Activated CD4-positive, alpha-beta T cell treated with anti-CD3 and anti-CD28 coated beads for 36 hours (primary cell): ENCODE data around the gene ARFRP1. TPM values are rescaled to one million over a fixed set of nuclear protein-coding genes. Genes with fewer than 3 reads are reported as not detected.

Experiments
- ATAC-seq: fragments of 200-7000 bp; cut with Tn5 transposase; one replicate; pipeline ENCODE4 v1.10.0; 2021; ENCODE audit warnings: mild to moderate bottlenecking, moderate library complexity
- CTCF ChIA-PET: fragments of 350-600 bp; sonication (Branson Sonifier 250); formaldehyde crosslinking; loops from one replicate; lab custom pipeline; 2021; ENCODE audit warnings: antibody characterized with exemption; lab: Charles Lee
- POLR2A ChIA-PET: fragments of 350-600 bp; sonication (Branson Sonifier 250); formaldehyde crosslinking; loops from one replicate; lab custom pipeline; 2021; ENCODE audit warnings: antibody characterized with exemption, inconsistent platforms; lab: Charles Lee
- DNase-seq: peaks from one replicate; pipeline ENCODE4 v3.0.0-alpha.2; 2020
- H3K27ac Mint-ChIP-seq: one replicate; pipeline ENCODE4 v1.8.0; 2021; ENCODE audit warnings: mixed read lengths
- H3K27me3 Mint-ChIP-seq: one replicate; pipeline ENCODE4 v1.8.0; 2021; ENCODE audit warnings: mixed read lengths
- H3K36me3 Mint-ChIP-seq: one replicate; pipeline ENCODE4 v1.8.0; 2021; ENCODE audit warnings: low read depth, mixed read lengths
- H3K4me1 Mint-ChIP-seq: one replicate; pipeline ENCODE4 v1.8.0; 2021; ENCODE audit warnings: mixed read lengths
- H3K4me3 Mint-ChIP-seq: one replicate; pipeline ENCODE4 v1.8.0; 2021; ENCODE audit warnings: mild to moderate bottlenecking, moderate library complexity, mixed read lengths
- H3K9me3 Mint-ChIP-seq: one replicate; pipeline ENCODE4 v1.8.0; 2021; ENCODE audit warnings: low read depth, mixed read lengths
- intact Hi-C, 2 experiments: fragments of 100-400 bp; cut with DNase I in 1 of 2; cut with micrococcal nuclease in 1 of 2; formaldehyde crosslinking; loops; one replicate each; pipeline versions ENCODE4 v1.14.2 to v1.15.1; 2022 to 2024; cut with DNase I, micrococcal nuclease
- total RNA-seq, 2 experiments: library from RNA; stranded (reverse); gene quantifications; one replicate each; pipeline ENCODE4 v1.2.3, GENCODE V29; 2021

Gene ARFRP1
- total RNA-seq, 2 experiments from 2014 or later: 36.4 to 52.0 TPM

DNA sequence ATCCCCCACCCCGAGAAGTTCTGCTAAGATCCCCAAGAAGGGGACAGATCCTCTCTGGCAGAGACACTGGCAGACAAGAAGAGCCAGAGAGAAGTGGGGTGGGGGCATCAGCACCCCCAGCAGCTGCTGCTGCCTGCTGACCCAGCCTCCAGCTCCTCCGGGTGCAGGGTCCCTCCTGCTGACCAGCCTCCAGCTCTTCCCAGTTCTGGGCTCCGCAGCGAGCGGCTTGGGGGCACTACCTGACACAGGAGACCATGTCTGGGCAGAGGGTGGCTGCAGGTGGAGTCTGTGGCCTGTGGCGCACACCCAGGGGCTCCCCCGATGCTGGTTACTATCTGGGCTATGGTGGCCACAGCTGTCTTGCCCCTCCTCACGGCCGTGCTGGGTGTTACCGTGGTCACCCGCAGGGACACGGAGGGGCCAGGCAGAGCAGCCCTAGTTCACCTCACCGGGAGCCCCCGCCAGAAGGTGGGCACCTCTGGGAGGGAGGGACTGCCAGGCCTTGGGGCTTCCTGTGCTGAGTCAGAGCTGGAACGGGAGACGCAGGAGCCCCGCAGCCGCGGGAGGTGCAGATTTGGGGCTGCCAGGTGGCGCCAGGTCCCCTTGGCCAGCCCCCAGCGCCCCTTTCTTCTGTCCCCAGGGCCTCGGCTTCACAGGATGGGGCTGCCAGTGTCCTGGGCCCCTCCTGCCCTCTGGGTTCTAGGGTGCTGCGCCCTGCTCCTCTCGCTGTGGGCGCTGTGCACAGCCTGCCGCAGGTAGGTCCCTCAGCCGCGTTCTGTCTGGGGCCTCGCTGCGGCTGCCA is 29.3 kb upstream of the ARFRP1 start:
- Mint-ChIP-seq H3K4me1 (peaks cover 21% of the 10 kb centered on the region), H3K9me3 (no peaks in the 10 kb centered on the region), H3K4me3 (peak overlapping the region; percentile 54), H3K27ac (peak overlapping the region; percentile 34), H3K36me3 (peaks cover 11% of the 10 kb centered on the region), H3K27me3 (no peaks in the 10 kb centered on the region)
- POLR2A ChIA-PET: interaction anchor here (0.5 to 1.7 kb wide), 3 partner anchors 10 to 30 kb away, joined by 3 to 10 read pairs (median 3); partner anchors contain the start of genes ARFRP1 and ZGPAT
- intact Hi-C loops: loop anchor here (1.0 to 10.0 kb wide), 6 partner anchors 40 to 300 kb away; partner anchors contain the start of genes C20orf204 (in 1 of the 2), SAMD10 (in 1 of the 2) and TNFRSF6B (in 1 of the 2)
- DNase-seq (peak; percentile 74), ATAC-seq (peak; percentile 28)
- CTCF ChIA-PET: interaction anchor here (0.5 to 1.4 kb wide), 5 partner anchors 12 to 110 kb away, joined by 3 to 14 read pairs (median 3); partner anchors contain the start of genes ARFRP1, GMEB2, RTEL1 and STMN3

DNA sequence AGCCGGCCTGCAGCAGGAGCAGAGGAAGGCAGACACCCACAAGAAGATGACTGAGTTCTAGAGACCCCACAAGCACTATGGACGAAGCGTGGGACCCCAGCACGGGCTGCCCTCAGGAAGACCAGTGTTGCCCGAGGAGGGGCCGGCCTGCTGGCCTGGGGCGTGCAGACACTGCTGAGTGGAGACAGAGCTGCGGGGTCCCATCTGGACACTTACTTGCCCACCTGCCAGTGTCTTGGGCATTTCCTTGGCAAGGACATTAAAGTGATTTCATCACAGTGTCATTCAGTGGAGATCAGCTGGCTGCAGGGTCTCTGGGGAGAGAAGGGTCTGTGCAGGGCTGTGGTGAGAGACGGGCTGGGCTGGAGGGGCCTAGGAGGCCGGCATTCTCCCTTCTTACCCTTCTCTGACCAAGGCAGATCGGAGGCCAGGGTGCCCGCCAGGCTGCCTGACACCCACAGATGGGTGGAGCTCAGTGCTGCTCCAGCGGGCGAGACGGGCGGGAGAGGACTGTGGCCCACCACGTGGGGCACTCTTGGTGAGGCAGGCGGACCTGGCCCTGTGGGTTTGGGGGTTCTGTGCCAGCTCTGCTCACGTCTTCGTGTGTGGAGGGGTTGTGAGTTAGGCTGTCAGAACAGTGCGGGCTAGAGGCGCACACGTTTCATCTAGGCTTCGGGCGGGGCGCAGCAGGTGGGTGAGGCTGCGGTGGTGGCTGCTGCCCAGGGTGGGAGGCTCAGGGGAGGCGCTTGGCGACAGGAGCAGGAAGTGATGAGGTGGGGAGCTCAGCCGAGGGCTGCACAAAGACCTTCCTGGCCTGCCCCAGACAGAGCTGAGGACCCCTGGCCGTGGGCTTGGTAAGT is 28.3 kb upstream of the ARFRP1 start, which contains the start of gene LIME1:
LIME1 (plus strand) TSS at position 806 of the 860 bp plus-strand sequence. CDS start 886 bp downstream, outside the sequence.
- CTCF ChIA-PET: interaction anchor here (0.6 to 1.4 kb wide), 7 partner anchors 11 to 109 kb away, joined by 3 to 14 read pairs (median 3); partner anchors contain the start of genes ARFRP1, GMEB2, RTEL1 and ZGPAT
- H3K36me3 Mint-ChIP-seq: peaks cover 11% of the 10 kb centered on the region
- intact Hi-C loops: loop anchor here (5.0 to 10.0 kb wide), 5 partner anchors 39 to 301 kb away; partner anchors contain the start of genes C20orf204 (in 1 of the 2), SAMD10 (in 1 of the 2) and TNFRSF6B (in 1 of the 2)
- no peaks in the 10 kb centered on the region for H3K9me3 Mint-ChIP-seq
- POLR2A ChIA-PET: interaction anchor here (0.5 to 1.7 kb wide), 5 partner anchors 8 to 129 kb away, joined by 3 to 10 read pairs (median 3); partner anchors contain the start of genes ARFRP1, TPD52L2 and ZGPAT
- DNase-seq (peak; percentile 79), ATAC-seq (peak; percentile 37)
- no peaks in the 10 kb centered on the region for H3K27me3 Mint-ChIP-seq
- H3K27ac Mint-ChIP-seq: peak within 1 kb of the TSS; percentile 34
- H3K4me1 Mint-ChIP-seq: peaks cover 21% of the 10 kb centered on the region
- peak within 1 kb of the TSS; percentile 54 for H3K4me3 Mint-ChIP-seq

DNA sequence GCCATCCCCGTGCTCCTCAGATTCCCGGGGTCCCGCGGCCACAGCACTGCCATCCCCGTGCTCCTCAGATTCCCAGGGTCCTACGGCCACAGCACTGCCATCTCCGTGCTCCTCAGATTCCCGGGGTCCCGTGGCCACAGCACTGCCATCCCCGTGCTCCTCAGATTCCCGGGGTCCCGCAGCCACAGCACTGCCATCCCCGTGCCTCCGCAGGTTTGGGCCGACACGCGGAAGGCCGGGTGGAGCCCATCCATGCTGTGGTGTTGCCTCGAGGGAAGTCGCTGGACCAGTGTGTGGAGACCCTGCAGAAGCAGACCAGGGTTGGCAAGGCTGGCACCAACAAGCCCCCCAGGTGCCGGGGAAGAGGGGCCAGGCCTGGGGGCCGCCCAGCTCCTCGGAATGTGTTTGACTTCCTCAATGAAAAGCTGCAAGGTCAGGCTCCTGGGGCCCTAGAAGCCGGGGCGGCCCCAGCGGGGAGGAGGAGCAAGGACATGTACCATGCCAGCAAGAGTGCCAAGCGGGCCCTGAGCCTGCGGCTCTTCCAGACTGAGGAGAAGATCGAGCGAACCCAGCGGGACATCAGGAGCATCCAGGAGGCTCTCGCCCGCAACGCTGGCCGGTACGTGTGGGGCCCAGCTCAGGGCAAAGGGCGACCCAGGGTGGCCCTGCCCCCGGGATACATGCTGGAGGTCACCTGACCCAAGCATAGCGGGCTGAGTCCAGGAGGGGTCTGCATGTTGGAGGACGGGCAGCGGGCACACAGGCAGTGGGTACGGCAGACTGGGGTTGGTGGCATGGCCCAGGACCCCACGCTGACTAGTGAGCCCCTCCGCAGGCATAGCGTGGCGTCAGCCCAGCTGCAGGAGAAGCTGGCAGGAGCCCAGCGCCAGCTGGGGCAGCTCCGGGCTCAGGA is 27.4 kb upstream of the ARFRP1 start:
- Mint-ChIP-seq H3K36me3 (peaks cover 14% of the 10 kb centered on the region), H3K4me1 (peaks cover 21% of the 10 kb centered on the region), H3K27ac (no peak overlapping the region), H3K27me3 (no peaks in the 10 kb centered on the region), H3K4me3 (no peak overlapping the region), H3K9me3 (no peaks in the 10 kb centered on the region)
- no peak for DNase-seq
- no peak for ATAC-seq
- CTCF ChIA-PET: interaction anchor here (0.8 to 1.4 kb wide), 4 partner anchors 15 to 77 kb away, joined by 3 to 14 read pairs (median 3); partner anchors contain the start of genes ARFRP1, RTEL1 and ZGPAT
- POLR2A ChIA-PET: interaction anchor here (1.1 to 1.7 kb wide), 2 partner anchors 28 to 130 kb away, joined by 3 to 10 read pairs; partner anchors contain the start of genes ARFRP1, TPD52L2 and ZGPAT
- intact Hi-C loops: loop anchor here (5.0 to 10.0 kb wide), 5 partner anchors 38 to 302 kb away; partner anchors contain the start of genes C20orf204 (in 1 of the 2), SAMD10 (in 1 of the 2) and TNFRSF6B (in 1 of the 2)

DNA sequence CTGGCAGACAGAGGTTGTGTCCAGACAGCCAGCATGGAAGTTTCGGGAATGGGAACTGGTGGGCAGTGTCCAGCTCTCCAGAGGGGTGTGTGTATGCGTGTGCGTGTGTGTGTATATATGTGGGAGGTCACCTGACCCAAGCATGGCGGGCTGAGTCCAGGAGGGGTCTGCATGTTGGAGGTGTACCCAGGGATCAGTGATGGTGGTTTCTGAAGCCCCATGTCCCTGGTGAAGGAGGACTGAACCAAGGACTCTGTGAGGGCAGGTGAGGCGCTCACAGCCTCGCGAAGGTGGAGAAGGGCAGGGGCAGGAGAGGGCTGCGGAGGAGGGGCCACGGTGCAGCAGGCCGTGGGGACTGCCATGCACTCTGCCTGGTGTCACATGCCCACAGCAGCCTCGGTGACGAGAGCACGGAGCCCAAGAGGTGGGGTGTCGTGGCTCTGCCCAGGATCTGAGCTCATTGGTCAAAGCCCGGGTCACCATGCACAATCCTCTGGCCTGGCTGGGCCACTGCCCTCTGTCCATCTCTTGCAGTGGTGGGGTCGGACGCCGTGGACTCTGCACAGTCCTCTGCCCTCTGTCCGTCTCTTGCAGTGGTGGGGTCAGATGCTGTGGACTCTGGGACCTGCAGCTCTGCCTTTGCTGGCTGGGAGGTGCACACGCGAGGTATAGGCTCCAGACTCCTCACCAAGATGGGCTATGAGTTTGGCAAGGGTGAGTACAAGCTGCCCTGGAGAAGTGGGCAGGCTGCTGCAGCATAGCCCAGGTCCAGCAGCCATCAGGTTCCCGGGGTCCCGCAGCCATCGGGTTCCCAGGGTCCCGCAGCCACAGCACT is 26.6 kb upstream of the ARFRP1 start:
- Mint-ChIP-seq H3K9me3 (no peaks in the 10 kb centered on the region), H3K27me3 (no peaks in the 10 kb centered on the region), H3K4me3 (no peak overlapping the region), H3K27ac (no peak overlapping the region), H3K4me1 (peaks cover 21% of the 10 kb centered on the region), H3K36me3 (peaks cover 20% of the 10 kb centered on the region)
- no peak for DNase-seq
- intact Hi-C loops: loop anchor here in 1 of 2 experiments (10.0 kb wide), 1 partner anchor 240 kb away; the partner anchor contains the start of gene SAMD10
- CTCF ChIA-PET: interaction anchor here (0.6 to 0.8 kb wide), 2 partner anchors 41 to 411 kb away, joined by 3 read pairs; no protein-coding TSS in a partner anchor
- POLR2A ChIA-PET: no interaction called here
- no peak for ATAC-seq

DNA sequence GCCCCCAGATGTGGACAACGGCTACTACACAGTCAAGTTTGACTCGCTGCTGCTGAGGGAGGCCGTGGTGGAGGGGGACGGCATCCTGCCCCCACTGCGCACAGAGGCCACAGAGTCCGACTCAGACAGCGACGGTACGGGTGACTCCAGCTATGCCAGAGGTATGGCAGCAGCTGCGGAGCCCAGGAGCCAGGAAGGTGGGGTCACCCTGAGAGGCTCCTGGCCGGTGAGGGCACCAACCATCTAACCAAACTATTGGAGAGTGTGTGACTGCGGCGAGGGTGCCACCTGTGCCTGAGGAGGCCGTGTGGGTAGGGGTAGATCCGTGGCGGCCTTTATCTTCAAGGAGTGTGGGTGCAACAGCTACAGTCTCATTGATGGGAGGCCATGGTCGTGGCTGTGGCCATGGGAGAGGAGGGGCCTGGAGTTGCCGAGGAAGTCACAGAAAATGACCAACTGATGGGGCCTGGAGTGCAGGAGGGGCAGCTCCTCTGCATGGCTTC is 25.9 kb upstream of the ARFRP1 start:
- intact Hi-C loops: loop anchor here in 1 of 2 experiments (10.0 kb wide), 1 partner anchor 241 kb away; the partner anchor contains the start of gene SAMD10
- H3K27me3 Mint-ChIP-seq: no peaks in the 10 kb centered on the region
- H3K4me3 Mint-ChIP-seq: no peak overlapping the region
- H3K27ac Mint-ChIP-seq: no peak overlapping the region
- no peaks in the 10 kb centered on the region for H3K9me3 Mint-ChIP-seq
- H3K4me1 Mint-ChIP-seq: peaks cover 23% of the 10 kb centered on the region
- ATAC-seq (no peak), DNase-seq (no peak)
- H3K36me3 Mint-ChIP-seq: peaks cover 23% of the 10 kb centered on the region
- ChIA-PET CTCF (interaction anchor here (0.6 kb wide), 1 partner anchor 411 kb away, joined by 3 read pairs; no protein-coding TSS in a partner anchor), POLR2A (no interaction called here)

DNA sequence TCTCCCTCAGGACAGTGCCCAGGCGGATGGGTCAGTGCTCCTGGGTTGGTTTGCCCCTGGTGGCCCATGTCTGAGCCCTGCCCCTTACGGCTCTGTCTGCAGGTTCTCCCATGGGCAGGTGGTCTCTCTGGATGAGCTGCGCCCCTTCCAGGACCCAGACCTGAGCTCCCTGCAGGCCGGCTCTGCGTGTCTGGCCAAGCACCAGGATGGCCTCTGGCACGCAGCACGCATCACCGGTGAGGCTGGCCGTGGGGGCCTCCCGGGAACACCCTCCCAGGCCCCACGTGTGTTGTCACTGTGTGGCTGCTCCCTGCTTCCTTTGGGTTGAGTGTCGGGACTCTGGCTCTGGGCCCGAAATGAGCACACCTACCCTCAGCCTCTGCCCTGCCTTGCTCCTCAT is 25.3 kb upstream of the ARFRP1 start:
- Mint-ChIP-seq H3K36me3 (peaks cover 28% of the 10 kb centered on the region), H3K4me3 (no peak overlapping the region), H3K9me3 (no peaks in the 10 kb centered on the region), H3K27me3 (no peaks in the 10 kb centered on the region), H3K27ac (no peak overlapping the region), H3K4me1 (peaks cover 28% of the 10 kb centered on the region)
- no peak for DNase-seq
- ChIA-PET CTCF (no interaction called here), POLR2A (interaction anchor here (0.5 kb wide), 1 partner anchor 17 kb away, joined by 5 read pairs; no protein-coding TSS in a partner anchor)
- no peak for ATAC-seq
- intact Hi-C loops: loop anchor here in 1 of 2 experiments (10.0 kb wide), 1 partner anchor 242 kb away; the partner anchor contains the start of gene SAMD10

DNA sequence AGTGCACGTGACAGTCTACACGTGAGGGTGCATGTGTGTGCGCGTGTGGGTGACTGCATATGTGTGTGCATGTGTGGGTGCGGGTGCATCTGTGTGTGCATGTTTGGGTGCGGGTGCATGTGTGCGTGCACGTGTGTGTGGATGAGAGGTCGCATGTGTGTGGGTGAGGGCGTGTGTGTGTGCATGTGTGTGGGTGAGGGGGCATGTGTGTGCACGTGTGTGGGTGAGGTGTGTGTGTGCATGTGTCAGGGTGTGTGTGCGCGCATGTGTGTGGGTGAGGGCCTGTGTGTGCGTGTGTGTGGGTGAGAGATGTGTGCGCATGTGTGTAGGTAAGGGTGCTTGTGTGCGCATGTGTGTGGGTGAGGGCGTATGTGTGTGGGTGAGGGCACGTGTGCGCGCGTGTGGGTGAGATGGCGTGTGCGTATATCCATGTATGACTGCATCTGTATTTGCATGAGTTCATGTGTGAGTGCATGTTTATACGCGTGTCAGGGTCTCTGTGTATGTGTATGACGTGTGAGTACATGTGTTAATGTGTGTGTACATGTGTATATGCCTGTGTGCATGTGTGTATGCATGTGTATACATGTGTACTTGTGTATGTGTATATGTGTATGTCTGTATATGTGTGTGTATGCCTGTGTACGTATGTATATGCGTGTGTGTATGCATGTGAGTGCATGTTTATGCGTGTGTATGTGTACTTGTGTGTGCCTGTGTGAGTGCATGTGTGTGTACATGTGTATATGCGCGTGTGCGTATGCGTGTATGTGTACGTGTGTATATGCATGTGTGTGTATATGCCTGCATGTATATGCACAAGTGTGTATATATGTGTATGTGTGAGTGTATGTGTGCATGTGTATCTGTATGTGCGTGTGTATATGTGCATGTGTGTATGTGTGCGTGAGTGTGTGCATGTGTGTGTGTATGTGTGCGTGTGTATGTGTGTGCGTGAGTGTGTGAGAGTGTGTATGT is 24.6 kb upstream of the ARFRP1 start:
- intact Hi-C loops: loop anchor here in 1 of 2 experiments (10.0 kb wide), 1 partner anchor 242 kb away; the partner anchor contains the start of gene SAMD10
- ChIA-PET CTCF (no interaction called here), POLR2A (interaction anchor here (0.5 kb wide), 1 partner anchor 16 kb away, joined by 5 read pairs; no protein-coding TSS in a partner anchor)
- H3K4me3 Mint-ChIP-seq: no peak overlapping the region
- no peaks in the 10 kb centered on the region for H3K9me3 Mint-ChIP-seq
- H3K36me3 Mint-ChIP-seq: peaks cover 32% of the 10 kb centered on the region
- ATAC-seq (no peak), DNase-seq (no peak)
- no peak overlapping the region for H3K27ac Mint-ChIP-seq
- H3K4me1 Mint-ChIP-seq: peaks cover 35% of the 10 kb centered on the region
- H3K27me3 Mint-ChIP-seq: no peaks in the 10 kb centered on the region

DNA sequence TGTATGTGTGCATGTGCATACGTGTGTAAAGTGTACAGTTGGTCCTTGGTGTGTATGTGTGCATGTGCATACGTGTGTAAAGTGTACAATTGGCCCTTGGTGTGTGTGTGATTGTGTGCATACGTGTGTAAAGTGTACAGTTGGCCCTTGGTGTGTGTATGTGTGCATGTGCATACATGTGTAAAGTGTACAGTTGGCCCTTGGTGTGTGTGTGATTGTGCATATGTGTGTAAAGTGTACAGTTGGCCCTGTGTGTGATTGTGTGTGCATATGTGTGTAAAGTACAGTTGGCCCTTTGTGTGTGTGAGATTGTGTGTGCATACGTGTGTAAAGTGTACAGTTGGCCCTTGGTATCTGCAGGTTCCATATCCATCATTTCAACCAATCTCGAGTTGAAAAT is 23.6 kb upstream of the ARFRP1 start:
- DNase-seq (no peak), ATAC-seq (no peak)
- Mint-ChIP-seq H3K36me3 (peaks cover 38% of the 10 kb centered on the region), H3K27me3 (no peaks in the 10 kb centered on the region), H3K27ac (no peak overlapping the region), H3K4me1 (peaks cover 35% of the 10 kb centered on the region), H3K4me3 (no peak overlapping the region), H3K9me3 (peaks cover 2% of the 10 kb centered on the region)
- ChIA-PET CTCF (interaction anchor here (1.1 kb wide), 1 partner anchor 235 kb away, joined by 3 read pairs; no protein-coding TSS in a partner anchor), POLR2A (no interaction called here)
- intact Hi-C loops: loop anchor here (2.0 to 10.0 kb wide), 2 partner anchors 25 to 243 kb away; partner anchors contain the start of genes ARFRP1 (in 1 of the 2) and SAMD10 (in 1 of the 2)
